ENCODE data around the gene ARHGAP45.

Gene ARHGAP45

DNA sequence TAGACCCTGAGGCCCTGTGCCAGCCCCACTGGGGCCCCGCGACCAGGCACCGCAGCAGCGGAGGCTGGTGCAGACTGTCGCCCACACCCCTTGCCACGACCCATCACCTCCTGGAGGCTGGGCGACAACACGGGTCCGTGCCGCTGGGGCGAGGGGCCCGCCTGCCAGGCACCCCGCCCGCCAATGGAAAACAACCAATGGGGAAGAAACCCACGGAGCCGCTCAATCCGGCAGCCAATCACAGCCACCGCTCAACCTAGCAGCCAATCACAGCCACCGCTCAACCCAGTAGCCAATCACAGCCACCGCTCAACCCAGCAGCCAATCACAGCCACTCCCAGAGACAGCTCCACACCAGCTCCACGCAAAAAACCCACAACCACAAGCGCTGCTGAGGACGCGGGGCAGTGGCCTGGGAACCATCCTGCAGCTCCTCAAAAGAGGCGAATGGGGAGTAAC lies 66.5 kb downstream of the ARHGAP45 start:
- peak in 1 of 2 experiments; percentile 21 for DNase-seq

DNA sequence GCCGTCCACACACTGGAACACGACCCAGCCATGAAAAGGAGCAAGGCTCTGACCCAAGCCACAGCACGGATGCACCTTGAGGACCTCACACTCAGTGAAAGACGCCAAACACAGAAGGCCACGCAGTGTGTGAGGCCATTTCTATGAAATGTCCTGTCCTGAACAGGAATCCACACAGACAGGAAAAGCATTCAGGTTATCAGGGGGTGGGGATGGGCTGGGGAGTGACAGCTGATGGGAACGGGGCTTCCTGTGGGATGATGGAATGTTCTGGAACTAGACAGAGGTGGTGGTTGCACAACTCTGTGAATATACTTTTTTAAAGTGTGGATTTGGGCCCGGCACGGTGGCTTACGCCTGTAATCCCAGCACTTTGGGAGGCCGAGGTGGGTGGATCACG lies 67.5 kb downstream of the ARHGAP45 start:
- no peak for DNase-seq

DNA sequence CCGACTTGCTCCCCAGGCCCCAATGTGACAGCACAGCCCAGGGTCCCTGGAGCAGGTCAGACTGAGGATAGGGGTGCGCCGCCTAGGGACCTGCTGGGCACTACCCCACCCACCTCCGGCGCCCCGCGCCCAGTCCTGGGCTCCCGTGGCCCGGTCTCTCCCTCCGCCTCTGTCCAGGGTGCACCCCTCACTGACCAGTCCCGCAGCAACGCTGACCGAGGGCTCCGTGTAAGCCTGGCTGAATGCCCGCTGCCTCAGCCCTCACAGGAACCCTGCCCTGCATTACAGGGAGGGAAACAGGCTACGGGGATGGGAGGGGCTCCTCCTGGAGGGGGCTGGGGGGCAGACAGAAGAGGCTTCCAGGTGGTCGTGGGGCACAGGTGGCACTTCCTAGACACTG lies 68.5 kb downstream of the ARHGAP45 start:
- no peak for DNase-seq

DNA sequence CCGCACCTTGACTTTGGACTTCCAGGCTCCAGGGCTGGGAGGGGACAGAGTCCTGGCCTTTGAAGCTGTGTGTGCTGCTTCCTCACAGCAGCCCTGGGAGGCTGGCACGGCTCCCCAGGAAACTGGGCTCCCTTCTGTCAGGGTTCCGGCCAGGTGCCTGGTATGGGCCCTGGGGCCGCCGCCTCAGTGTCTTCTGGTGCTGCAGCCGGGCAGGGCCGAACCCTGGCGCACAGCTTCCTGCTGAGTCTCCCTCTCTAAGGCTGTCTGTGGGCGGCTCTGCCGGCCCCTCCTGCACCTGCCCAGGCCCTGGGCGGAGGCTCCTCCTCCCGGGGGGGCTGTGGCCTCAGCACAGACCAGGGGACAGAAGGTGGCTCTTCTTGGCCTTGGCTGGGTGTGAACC lies 69.2 kb downstream of the ARHGAP45 start:
- DNase-seq, result peak; percentile 42 to 53
